Measurements from ENCODE around the gene TUSC2. TPM values are rescaled to one million over a fixed set of nuclear protein-coding genes. Genes with fewer than 3 reads are reported as not detected.
A peak's percentile ranks its signal among the peaks of the same experiment; 100 is the strongest.

The TUSC2 gene
- total RNA-seq, 4 donors from 2014 or later, result 16.0 to 42.9 (median 27.4) TPM

DNA sequence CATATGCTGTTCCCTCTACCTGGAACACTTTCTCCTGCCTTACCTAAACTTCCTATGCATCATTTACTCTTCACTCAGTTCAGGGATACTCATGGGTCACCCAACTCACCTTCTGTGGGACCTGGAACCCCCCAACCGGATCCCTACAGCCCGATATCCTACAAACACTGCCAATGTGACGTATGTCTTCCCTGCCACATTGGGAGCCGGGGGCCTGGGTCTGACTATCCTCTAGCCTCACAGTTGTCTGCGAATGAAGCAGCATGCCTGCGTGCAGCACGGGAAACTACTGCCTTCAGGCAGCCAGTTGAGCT is 22.1 kb upstream of the TUSC2 start:
- WGBS, 2 donors, result 3 to 5% methylated on average over 4 to 5 of the region's 7 CpGs
- intact Hi-C loops (cut with DNase I), result no loop called here
- no peak for DNase-seq
- TF ChIP-seq POLR2A (IDR thresholded peaks at IDR 0.05), result no peak
- TF ChIP-seq, protein P1, sequence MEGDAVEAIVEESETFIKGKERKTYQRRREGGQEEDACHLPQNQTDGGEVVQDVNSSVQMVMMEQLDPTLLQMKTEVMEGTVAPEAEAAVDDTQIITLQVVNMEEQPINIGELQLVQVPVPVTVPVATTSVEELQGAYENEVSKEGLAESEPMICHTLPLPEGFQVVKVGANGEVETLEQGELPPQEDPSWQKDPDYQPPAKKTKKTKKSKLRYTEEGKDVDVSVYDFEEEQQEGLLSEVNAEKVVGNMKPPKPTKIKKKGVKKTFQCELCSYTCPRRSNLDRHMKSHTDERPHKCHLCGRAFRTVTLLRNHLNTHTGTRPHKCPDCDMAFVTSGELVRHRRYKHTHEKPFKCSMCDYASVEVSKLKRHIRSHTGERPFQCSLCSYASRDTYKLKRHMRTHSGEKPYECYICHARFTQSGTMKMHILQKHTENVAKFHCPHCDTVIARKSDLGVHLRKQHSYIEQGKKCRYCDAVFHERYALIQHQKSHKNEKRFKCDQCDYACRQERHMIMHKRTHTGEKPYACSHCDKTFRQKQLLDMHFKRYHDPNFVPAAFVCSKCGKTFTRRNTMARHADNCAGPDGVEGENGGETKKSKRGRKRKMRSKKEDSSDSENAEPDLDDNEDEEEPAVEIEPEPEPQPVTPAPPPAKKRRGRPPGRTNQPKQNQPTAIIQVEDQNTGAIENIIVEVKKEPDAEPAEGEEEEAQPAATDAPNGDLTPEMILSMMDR (IDR thresholded peaks at IDR 0.05), result no peak
- Histone ChIP-seq H3K27me3 (no peaks in the 10 kb centered on the region), H3K4me1 (peaks cover 25 to 92% (median 32%) of the 10 kb centered on the region in 3 donors), H3K4me3 (peak overlapping the region; percentile 64 to 97 (median 79)), H3K36me3 (peaks cover 17 to 48% (median 22%) of the 10 kb centered on the region in 3 donors), H3K9me3 (no peaks in the 10 kb centered on the region), H3K27ac (peak overlapping the region; percentile 87 to 99 (median 95))

DNA sequence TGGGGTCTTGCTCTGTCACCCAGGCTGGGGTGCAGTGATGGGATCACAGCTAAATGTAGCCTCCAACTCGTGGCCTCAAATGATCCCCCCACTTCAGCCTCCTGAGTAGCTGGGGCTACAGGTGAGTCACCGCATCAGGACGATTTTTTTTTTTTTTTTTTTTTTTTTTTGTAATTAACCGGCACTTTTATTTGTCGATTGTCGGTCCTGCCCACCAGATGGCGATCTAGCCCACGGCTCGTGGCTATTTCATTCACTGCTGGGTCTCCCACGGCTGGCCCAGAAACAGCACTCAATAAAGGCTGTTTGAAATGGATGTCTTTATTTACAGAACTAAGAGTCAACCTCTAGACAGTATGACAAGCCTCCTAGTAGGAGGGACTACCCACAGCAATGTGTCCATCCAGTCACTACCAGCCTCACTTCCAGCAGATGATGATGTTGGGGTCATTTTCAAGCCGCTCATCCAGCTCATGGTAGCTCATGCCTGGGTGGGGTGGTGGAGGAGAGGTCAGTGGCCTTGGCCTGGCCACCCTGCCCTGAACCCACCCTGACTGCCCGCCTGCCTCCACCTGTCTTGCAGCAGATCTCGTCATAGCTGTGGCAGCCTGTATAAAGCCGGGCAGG is 19.3 kb upstream of the TUSC2 start:
- no peaks in the 10 kb centered on the region for H3K27me3 ChIP-seq
- WGBS, 2 donors, result 22 to 29% methylated on average over 12 to 13 of the region's 14 CpGs
- peak overlapping the region in 2 of 4 donors; percentile 12 to 33 for H3K27ac ChIP-seq
- no peak for DNase-seq
- intact Hi-C loops (cut with DNase I), result no loop called here
- peaks cover 0 to 25% (median 0%) of the 10 kb centered on the region in 3 donors for H3K36me3 ChIP-seq
- peaks cover 26 to 78% (median 34%) of the 10 kb centered on the region in 3 donors for H3K4me1 ChIP-seq
- no peaks in the 10 kb centered on the region for H3K9me3 ChIP-seq
- no peak overlapping the region for H3K4me3 ChIP-seq
- TF ChIP-seq POLR2A (IDR thresholded peaks at IDR 0.05), result no peak
- TF ChIP-seq, protein P1 (IDR thresholded peaks at IDR 0.05), result peak in 5 of 6 experiments; percentile 22 to 62 (median 48)

DNA sequence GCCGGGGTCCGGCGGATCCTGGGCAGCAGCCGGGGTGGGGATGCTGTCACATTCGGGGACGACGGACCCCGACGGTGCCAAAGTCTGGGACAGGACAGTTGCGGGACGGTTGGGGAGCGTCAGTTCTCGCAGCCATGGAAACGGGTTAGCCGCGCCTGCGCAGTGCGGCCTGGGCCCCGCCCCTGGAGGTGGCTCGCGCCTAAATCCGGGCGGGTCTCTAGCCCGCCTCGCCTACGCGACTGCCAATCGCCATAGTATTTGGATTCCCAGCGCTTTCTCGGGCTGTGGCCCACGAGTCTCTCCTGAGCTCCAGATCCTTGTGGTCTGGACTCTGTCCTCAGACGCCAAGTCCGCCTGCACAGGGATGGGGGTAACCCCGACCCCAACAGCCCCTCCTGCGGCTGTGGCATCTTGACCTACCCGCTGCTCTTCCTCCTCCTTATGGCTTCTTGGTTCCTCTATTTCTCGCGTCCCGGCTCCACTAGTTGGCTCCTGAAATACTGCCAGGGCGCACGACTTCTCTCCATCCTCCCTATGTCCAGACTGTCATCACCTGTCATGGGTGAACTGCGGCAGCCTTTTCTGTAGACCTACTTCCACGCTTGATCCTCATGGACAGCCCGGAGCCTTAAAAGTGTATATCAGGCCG is 17.7 kb upstream of the TUSC2 start, which contains the start of gene ZMYND10:
TSS of gene ZMYND10 (minus strand) at position 147 of the 649 bp plus-strand sequence. CDS start 153 bp downstream, outside the sequence.
- intact Hi-C loops (cut with DNase I), result no loop called here
- H3K4me1 ChIP-seq, result peaks cover 26 to 81% (median 32%) of the 10 kb centered on the region in 3 donors

DNA sequence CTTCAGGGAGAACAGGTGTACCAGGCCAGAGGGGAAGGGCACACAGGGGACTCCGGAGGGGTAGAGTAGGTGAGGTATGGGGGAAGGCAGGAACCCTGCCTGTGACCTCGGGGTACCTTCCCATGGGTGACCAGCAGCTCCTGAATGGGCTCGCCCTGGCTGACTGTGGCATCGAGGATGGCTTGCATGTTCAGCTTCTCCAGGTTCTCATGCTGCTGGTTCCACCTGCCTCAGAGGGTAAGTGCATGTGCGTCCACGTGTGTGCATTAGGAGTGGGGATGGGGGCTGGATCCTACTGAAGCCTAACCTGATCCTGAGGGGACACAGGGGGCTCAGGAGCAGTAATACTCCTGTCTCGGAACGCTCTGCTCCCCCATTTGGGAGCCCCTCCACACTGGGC is 17.0 kb upstream of the TUSC2 start:
- intact Hi-C loops (cut with DNase I), result no loop called here
- H3K4me3 ChIP-seq, result peak overlapping the region in 3 of 4 donors; percentile 30 to 60 (median 43)
- DNase-seq, result no peak
- no peak overlapping the region for H3K27ac ChIP-seq
- peaks cover 32 to 82% (median 33%) of the 10 kb centered on the region in 3 donors for H3K4me1 ChIP-seq
- H3K27me3 ChIP-seq, result no peaks in the 10 kb centered on the region
- no peaks in the 10 kb centered on the region for H3K9me3 ChIP-seq
- 61 to 75% methylated on average over 4 to 6 of the region's 8 CpGs for WGBS, 2 donors
- TF ChIP-seq, protein P1 (IDR thresholded peaks at IDR 0.05), result no peak
- TF ChIP-seq POLR2A (IDR thresholded peaks at IDR 0.05), result no peak
- peaks cover 0 to 21% (median 0%) of the 10 kb centered on the region in 3 donors for H3K36me3 ChIP-seq

More for the DNA sequence above, 17.7 kb upstream of the TUSC2 start, which contains the start of gene ZMYND10:
- no peaks in the 10 kb centered on the region for H3K9me3 ChIP-seq
- peaks cover 0 to 21% (median 0%) of the 10 kb centered on the region in 3 donors for H3K36me3 ChIP-seq
- DNase-seq, result no peak
- TF ChIP-seq, protein P1 (IDR thresholded peaks at IDR 0.05), result no peak
- TF ChIP-seq POLR2A (IDR thresholded peaks at IDR 0.05), result no peak
- H3K4me3 ChIP-seq, result peak within 1 kb of the TSS; percentile 18 to 60 (median 36)
- no peaks in the 10 kb centered on the region for H3K27me3 ChIP-seq
- peak within 1 kb of the TSS in 3 of 4 donors; percentile 48 to 63 (median 55) for H3K27ac ChIP-seq
- WGBS, 2 donors, result 20 to 26% methylated on average over 12 to 16 of the region's 45 CpGs

Measured in esophagus squamous epithelium (tissue), 5 donors.